ENCODE data around the gene CNTROB. TPM values are rescaled to one million over a fixed set of nuclear protein-coding genes. Genes with fewer than 3 reads are reported as not detected.

CNTROB gene
- total RNA-seq, 1 experiment from 2014 or later = 62.3 TPM

DNA sequence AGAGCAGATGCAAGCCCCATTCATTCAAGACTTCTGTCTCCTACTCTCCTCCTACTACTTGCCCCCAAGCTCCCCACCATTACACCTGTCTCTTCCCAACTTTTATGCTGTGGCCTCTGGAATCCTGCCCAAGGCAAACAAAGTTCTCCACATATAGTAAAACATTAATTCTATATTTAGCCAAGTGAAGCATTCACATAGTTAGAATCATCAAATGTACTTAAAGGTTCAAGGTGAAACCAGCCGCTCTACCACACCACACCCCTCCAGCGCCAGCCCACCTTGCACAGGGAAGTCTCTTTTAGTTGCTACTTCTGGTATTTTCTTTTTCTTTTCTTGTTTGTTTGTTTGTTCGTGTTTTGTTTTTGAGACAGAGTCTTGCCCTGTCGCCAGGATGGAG, 45.0 kb downstream of the CNTROB start:
- POLR2A ChIA-PET (ENCODE audit: unreplicated experiment) = no interaction called here
- no peaks in the 10 kb centered on the region for H3K27me3 ChIP-seq (ENCODE audit: insufficient read depth, low read depth)
- DNase-seq = no peak
- H3K79me2 ChIP-seq (ENCODE audit: low read depth) = no peaks in the 10 kb centered on the region
- intact Hi-C loops (cut with micrococcal nuclease; ENCODE audit: unreplicated experiment) = no loop called here
- H3K27ac ChIP-seq = no peak overlapping the region
- no peak for TF ChIP-seq EZH2 (IDR thresholded peaks at IDR 0.05; ENCODE audit: low read depth)
- TF ChIP-seq, protein P1, sequence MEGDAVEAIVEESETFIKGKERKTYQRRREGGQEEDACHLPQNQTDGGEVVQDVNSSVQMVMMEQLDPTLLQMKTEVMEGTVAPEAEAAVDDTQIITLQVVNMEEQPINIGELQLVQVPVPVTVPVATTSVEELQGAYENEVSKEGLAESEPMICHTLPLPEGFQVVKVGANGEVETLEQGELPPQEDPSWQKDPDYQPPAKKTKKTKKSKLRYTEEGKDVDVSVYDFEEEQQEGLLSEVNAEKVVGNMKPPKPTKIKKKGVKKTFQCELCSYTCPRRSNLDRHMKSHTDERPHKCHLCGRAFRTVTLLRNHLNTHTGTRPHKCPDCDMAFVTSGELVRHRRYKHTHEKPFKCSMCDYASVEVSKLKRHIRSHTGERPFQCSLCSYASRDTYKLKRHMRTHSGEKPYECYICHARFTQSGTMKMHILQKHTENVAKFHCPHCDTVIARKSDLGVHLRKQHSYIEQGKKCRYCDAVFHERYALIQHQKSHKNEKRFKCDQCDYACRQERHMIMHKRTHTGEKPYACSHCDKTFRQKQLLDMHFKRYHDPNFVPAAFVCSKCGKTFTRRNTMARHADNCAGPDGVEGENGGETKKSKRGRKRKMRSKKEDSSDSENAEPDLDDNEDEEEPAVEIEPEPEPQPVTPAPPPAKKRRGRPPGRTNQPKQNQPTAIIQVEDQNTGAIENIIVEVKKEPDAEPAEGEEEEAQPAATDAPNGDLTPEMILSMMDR (conservative IDR thresholded peaks at IDR 0.05) = no peak
- no peaks in the 10 kb centered on the region for H3K36me3 ChIP-seq (ENCODE audit: low read depth)
- no TSS peak for BruUV-seq (replicated peaks)
- no peak overlapping the region for H2AFZ ChIP-seq
- CTCF ChIA-PET = no interaction called here
- peaks cover 6% of the 10 kb centered on the region for H3K4me1 ChIP-seq (replicated peaks; ENCODE audit: insufficient read depth)
- no peaks in the 10 kb centered on the region for H3K9me3 ChIP-seq (ENCODE audit: insufficient read depth, low read depth)
- peaks cover 3% of the 10 kb centered on the region; the same call in 1 of the 2 replicates for H3F3A ChIP-seq (ENCODE audit: insufficient read depth, low read depth)
- no peaks in the 10 kb centered on the region for H4K20me1 ChIP-seq (ENCODE audit: insufficient read depth)
- H3K4me3 ChIP-seq = no peak overlapping the region
- no peaks in the 10 kb centered on the region for H3K9me2 ChIP-seq (ENCODE audit: insufficient read depth)
- H3K4me2 ChIP-seq = no peak overlapping the region

DNA sequence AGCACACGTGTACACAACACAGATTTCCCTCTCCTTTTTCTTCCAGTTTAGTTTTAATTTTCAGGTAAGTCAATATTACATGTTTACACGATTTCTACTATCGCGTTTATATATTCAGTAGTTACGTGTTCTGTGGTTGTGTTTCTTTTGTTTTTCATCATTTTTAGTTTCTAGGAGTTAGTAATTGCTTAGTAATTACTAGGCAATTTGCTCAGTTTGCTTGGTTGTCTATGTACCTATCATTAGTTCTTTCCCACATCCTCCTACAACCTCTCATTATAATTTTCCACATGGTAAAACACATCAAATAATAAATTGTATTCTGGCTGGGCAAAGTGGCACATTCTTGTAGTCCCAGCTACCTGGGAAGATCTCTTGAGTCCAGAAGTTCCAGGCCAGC, 45.8 kb downstream of the CNTROB start:
- no peak overlapping the region for H3K4me3 ChIP-seq
- POLR2A ChIA-PET (ENCODE audit: unreplicated experiment) = interaction anchor here (0.7 kb wide), 1 partner anchor 109 kb away, joined by 4 read pairs; no protein-coding TSS in a partner anchor
- no peak overlapping the region for H3K27ac ChIP-seq
- peaks cover 13% of the 10 kb centered on the region for H3K4me1 ChIP-seq (replicated peaks; ENCODE audit: insufficient read depth)
- intact Hi-C loops (cut with micrococcal nuclease; ENCODE audit: unreplicated experiment) = no loop called here
- H2AFZ ChIP-seq = no peak overlapping the region
- no peak for DNase-seq
- no peak overlapping the region for H3K4me2 ChIP-seq
- H3F3A ChIP-seq (ENCODE audit: insufficient read depth, low read depth) = peaks cover 10% of the 10 kb centered on the region; the same call in 1 of the 2 replicates
- BruUV-seq (replicated peaks) = no TSS peak
- H3K79me2 ChIP-seq (ENCODE audit: low read depth) = no peaks in the 10 kb centered on the region
- H3K9me3 ChIP-seq (ENCODE audit: insufficient read depth, low read depth) = no peaks in the 10 kb centered on the region
- no peaks in the 10 kb centered on the region for H3K36me3 ChIP-seq (ENCODE audit: low read depth)
- no peak for TF ChIP-seq EZH2 (IDR thresholded peaks at IDR 0.05; ENCODE audit: low read depth)
- TF ChIP-seq, protein P1 (conservative IDR thresholded peaks at IDR 0.05) = no peak
- H4K20me1 ChIP-seq (ENCODE audit: insufficient read depth) = no peaks in the 10 kb centered on the region
- CTCF ChIA-PET = no interaction called here
- no peaks in the 10 kb centered on the region for H3K27me3 ChIP-seq (ENCODE audit: insufficient read depth, low read depth)
- no peaks in the 10 kb centered on the region for H3K9me2 ChIP-seq (ENCODE audit: insufficient read depth)

DNA sequence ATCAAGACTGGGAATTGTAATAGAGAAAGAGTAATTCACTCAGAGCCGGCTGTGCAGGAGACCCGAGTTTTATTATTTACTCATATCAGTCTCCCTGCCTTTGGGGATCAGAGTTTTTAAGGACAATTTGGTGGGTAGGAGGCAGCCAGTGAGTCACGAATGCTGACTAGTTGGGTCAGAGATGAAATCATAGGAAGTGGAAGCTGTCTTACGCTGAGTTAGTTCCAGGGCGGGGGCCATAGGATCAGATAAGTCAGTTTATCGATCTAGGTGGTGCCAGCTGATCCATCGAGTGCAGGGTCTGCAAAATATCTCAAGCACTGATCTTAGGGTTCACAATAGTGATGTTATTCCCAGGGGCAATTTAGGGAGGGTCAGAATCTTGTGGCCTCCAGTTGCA, 50.2 kb downstream of the CNTROB start:
- TF ChIP-seq, protein P1 (conservative IDR thresholded peaks at IDR 0.05) = no peak
- TF ChIP-seq EZH2 (IDR thresholded peaks at IDR 0.05; ENCODE audit: low read depth) = no peak
- POLR2A ChIA-PET (ENCODE audit: unreplicated experiment) = interaction anchor here (0.6 kb wide), 1 partner anchor 361 kb away, joined by 9 read pairs; no protein-coding TSS in a partner anchor
- no TSS peak for BruUV-seq (replicated peaks)
- no peaks in the 10 kb centered on the region for H4K20me1 ChIP-seq (ENCODE audit: insufficient read depth)
- intact Hi-C loops (cut with micrococcal nuclease; ENCODE audit: unreplicated experiment) = no loop called here
- CTCF ChIA-PET = interaction anchor here (0.6 to 1.0 kb wide), 3 partner anchors 15 to 158 kb away, joined by 3 to 5 read pairs (median 4); no protein-coding TSS in a partner anchor
- no peaks in the 10 kb centered on the region for H3K36me3 ChIP-seq (ENCODE audit: low read depth)
- peaks cover 10% of the 10 kb centered on the region; the same call in 1 of the 2 replicates for H3F3A ChIP-seq (ENCODE audit: insufficient read depth, low read depth)
- peak overlapping the region; percentile 22 for H3K27ac ChIP-seq
- peaks cover 14% of the 10 kb centered on the region for H3K4me1 ChIP-seq (replicated peaks; ENCODE audit: insufficient read depth)
- no peaks in the 10 kb centered on the region for H3K27me3 ChIP-seq (ENCODE audit: insufficient read depth, low read depth)
- H3K9me3 ChIP-seq (ENCODE audit: insufficient read depth, low read depth) = no peaks in the 10 kb centered on the region
- H3K9me2 ChIP-seq (ENCODE audit: insufficient read depth) = no peaks in the 10 kb centered on the region
- no peaks in the 10 kb centered on the region for H3K79me2 ChIP-seq (ENCODE audit: low read depth)
- DNase-seq = peak in 1 of 2 experiments; percentile 43
- H2AFZ ChIP-seq = peak overlapping the region; percentile 69
- H3K4me3 ChIP-seq = peak overlapping the region; percentile 21; the same call in 1 of the 2 replicates
- H3K4me2 ChIP-seq = peak overlapping the region; percentile 66
